Measurements from ENCODE around the gene FAM20C.

DNA sequence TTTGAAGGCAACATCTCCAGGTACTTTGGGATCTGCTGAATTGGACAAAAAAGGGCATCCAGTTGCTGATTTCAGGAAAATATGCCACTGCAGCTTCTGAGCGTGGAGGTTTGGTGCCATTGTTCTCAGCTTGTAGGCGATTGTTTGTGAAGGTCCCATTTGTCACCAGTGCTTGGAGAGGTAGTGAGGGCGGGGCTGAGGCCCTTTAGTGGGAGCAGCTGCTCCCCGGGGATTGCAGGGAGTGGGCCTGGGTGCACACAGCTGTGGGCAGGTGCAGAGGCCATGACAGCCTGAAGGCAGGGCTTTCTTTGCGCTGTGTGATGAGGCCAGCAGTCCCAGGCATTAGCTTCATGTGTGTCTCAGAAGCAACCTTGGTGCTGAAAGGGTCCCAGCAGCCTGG lies 3.9 kb downstream of the FAM20C start:
- no peak for TF ChIP-seq POLR2A (IDR thresholded peaks at IDR 0.05; ENCODE audit: low read depth, low read length)
- TF ChIP-seq, protein P1, sequence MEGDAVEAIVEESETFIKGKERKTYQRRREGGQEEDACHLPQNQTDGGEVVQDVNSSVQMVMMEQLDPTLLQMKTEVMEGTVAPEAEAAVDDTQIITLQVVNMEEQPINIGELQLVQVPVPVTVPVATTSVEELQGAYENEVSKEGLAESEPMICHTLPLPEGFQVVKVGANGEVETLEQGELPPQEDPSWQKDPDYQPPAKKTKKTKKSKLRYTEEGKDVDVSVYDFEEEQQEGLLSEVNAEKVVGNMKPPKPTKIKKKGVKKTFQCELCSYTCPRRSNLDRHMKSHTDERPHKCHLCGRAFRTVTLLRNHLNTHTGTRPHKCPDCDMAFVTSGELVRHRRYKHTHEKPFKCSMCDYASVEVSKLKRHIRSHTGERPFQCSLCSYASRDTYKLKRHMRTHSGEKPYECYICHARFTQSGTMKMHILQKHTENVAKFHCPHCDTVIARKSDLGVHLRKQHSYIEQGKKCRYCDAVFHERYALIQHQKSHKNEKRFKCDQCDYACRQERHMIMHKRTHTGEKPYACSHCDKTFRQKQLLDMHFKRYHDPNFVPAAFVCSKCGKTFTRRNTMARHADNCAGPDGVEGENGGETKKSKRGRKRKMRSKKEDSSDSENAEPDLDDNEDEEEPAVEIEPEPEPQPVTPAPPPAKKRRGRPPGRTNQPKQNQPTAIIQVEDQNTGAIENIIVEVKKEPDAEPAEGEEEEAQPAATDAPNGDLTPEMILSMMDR (IDR thresholded peaks at IDR 0.05; ENCODE audit: extremely low read depth in 1 of 2, insufficient read depth in 1 of 2, low read depth in 1 of 2, low read length in 2 of 2), result no peak
- no peak for TF ChIP-seq POLR2AphosphoS5 (IDR thresholded peaks at IDR 0.05; ENCODE audit: insufficient read depth, low read depth, low read length)
- no peak for TF ChIP-seq FOS (IDR thresholded peaks at IDR 0.05; ENCODE audit: borderline replicate concordance, insufficient read depth, low read length)
- no peak for TF ChIP-seq EZH2 (IDR thresholded peaks at IDR 0.05; ENCODE audit: borderline replicate concordance, low read depth, low read length, severe bottlenecking)
- TF ChIP-seq JUN (IDR thresholded peaks at IDR 0.05; ENCODE audit: borderline replicate concordance, insufficient read depth, insufficient read length, low read depth), result no peak
- TF ChIP-seq GATA2 (IDR thresholded peaks at IDR 0.05; ENCODE audit: insufficient read depth, insufficient read length, low read depth, low read length), result no peak
- no peak for TF ChIP-seq MYC (IDR thresholded peaks at IDR 0.05; ENCODE audit: low read depth, low read length)
